ENCODE results near the gene GNS.

Gene GNS

GRCh38 chr12:64759035-64759894 is at the start of gene GNS:
Gene GNS (minus strand): TSS chr12:64759406. CDS start chr12:64759276, 130 bp downstream.
- peak; percentile 96 for DNase-seq

GRCh38 chr12:64808110-64808509 is 48.9 kb upstream of the GNS start:
- no peak for DNase-seq

- DNase-seq, result no peak
These were observed 47.6 kb upstream of the GNS start for GRCh38 chr12:64806593-64807460.

GRCh38 chr12:64806173-64806572 is 47.0 kb upstream of the GNS start:
- no peak for DNase-seq

- DNase-seq, result peak; percentile 5
These were observed 43.1 kb upstream of the GNS start for GRCh38 chr12:64802180-64802775.

GRCh38 chr12:64801381-64801780 is 42.2 kb upstream of the GNS start:
- no peak for DNase-seq

GRCh38 chr12:64800640-64801039 is 41.4 kb upstream of the GNS start:
- DNase-seq, result no peak

- DNase-seq, result no peak
These were observed 39.0 kb upstream of the GNS start for GRCh38 chr12:64798165-64798564.

GRCh38 chr12:64797156-64797555 is 38.0 kb upstream of the GNS start:
- no peak for DNase-seq

GRCh38 chr12:64796205-64796845 is 37.1 kb upstream of the GNS start:
- DNase-seq, result peak; percentile 80

- DNase-seq, result no peak
These were observed 35.1 kb upstream of the GNS start for GRCh38 chr12:64794305-64794704.

GRCh38 chr12:64793610-64794009 is 34.4 kb upstream of the GNS start:
- no peak for DNase-seq

- no peak for DNase-seq
These were observed 32.9 kb upstream of the GNS start for GRCh38 chr12:64792128-64792527.

- no peak for DNase-seq
These were observed 31.8 kb upstream of the GNS start for GRCh38 chr12:64791036-64791435.

GRCh38 chr12:64790166-64790565 is 31.0 kb upstream of the GNS start:
- no peak for DNase-seq

GRCh38 chr12:64785838-64786237 is 26.6 kb upstream of the GNS start:
- no peak for DNase-seq

GRCh38 chr12:64782191-64782876 is 23.1 kb upstream of the GNS start:
- peak; percentile 13 for DNase-seq

GRCh38 chr12:64781280-64782190 is 22.3 kb upstream of the GNS start:
- DNase-seq, result no peak

GRCh38 chr12:64780531-64781279 is 21.5 kb upstream of the GNS start:
- DNase-seq, result no peak

- no peak for DNase-seq
These were observed 20.9 kb upstream of the GNS start for GRCh38 chr12:64780132-64780530.
